Progenitor cell of endocrine pancreas (in vitro differentiated cells): ENCODE results near the gene PFDN1. TPM values are rescaled to one million over a fixed set of nuclear protein-coding genes. Genes with fewer than 3 reads are reported as not detected.

ENCODE experiments used
- DNase-seq: peaks from one replicate; pipeline ENCODE4 v3.0.0; 2021; ENCODE audit warnings: low spot score; ENCODE audit not compliant: unreplicated experiment
- H3K27ac Mint-ChIP-seq: 2 replicates; pipeline ENCODE4 v1.8.0; 2021; ENCODE audit warnings: mild to moderate bottlenecking, moderate library complexity, mixed read lengths
- H3K27me3 Mint-ChIP-seq: 2 replicates; pipeline ENCODE4 v1.8.0; 2021; ENCODE audit warnings: mixed read lengths
- H3K36me3 Mint-ChIP-seq: 2 replicates; pipeline ENCODE4 v1.8.0; 2022; ENCODE audit warnings: mixed read lengths; ENCODE audit not compliant: insufficient read depth
- H3K4me1 Mint-ChIP-seq: 2 replicates; pipeline ENCODE4 v1.8.0; 2021; ENCODE audit warnings: low read depth, mixed read lengths
- H3K4me3 Mint-ChIP-seq: 2 replicates; pipeline ENCODE4 v1.8.0; 2021; ENCODE audit warnings: low read depth, mild to moderate bottlenecking, moderate library complexity, mixed read lengths
- H3K9me3 Mint-ChIP-seq: 2 replicates; pipeline ENCODE4 v1.8.0; 2021; ENCODE audit warnings: low read depth, mixed read lengths
- total RNA-seq: library from RNA; stranded (reverse); gene quantifications from 2 replicates; pipeline ENCODE4 v1.2.1, GENCODE V29; 2021
- TF ChIP-seq, protein P1 (sequence below): fragments of 200-600 bp; sonication (generic); IDR thresholded peaks from one replicate; pipeline ENCODE4 v1.5.0; 2021; ENCODE audit warnings: antibody characterized with exemption, mild to moderate bottlenecking; ENCODE audit not compliant: unreplicated experiment

The PFDN1 gene
- total RNA-seq, 1 donor from 2014 or later: 65.1 TPM

DNA sequence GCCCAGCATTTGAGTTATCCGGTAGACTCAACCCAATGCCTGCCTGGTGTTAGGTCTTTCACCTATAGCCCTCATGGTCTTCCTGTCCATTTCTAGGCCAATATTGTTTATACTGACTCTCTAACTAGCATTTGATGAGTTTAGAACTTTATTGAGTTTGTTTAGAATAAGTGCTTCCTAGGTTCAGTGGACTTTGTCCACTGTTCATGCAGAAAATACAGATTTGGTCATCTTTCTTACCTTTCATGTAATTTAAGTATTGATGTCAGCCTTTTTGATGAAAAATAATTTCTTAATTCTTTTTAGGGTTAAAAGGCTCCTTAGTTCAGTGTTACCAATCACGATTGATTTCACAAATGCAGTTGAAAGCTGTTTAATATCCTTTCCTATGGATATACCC is 105.9 kb downstream of the PFDN1 start:
- Mint-ChIP-seq H3K4me1 (peaks cover 9% of the 10 kb centered on the region), H3K4me3 (no peak overlapping the region), H3K27ac (no peak overlapping the region), H3K36me3 (peaks cover 5% of the 10 kb centered on the region), H3K9me3 (no peaks in the 10 kb centered on the region), H3K27me3 (no peaks in the 10 kb centered on the region)
- DNase-seq: no peak
- TF ChIP-seq, protein P1, sequence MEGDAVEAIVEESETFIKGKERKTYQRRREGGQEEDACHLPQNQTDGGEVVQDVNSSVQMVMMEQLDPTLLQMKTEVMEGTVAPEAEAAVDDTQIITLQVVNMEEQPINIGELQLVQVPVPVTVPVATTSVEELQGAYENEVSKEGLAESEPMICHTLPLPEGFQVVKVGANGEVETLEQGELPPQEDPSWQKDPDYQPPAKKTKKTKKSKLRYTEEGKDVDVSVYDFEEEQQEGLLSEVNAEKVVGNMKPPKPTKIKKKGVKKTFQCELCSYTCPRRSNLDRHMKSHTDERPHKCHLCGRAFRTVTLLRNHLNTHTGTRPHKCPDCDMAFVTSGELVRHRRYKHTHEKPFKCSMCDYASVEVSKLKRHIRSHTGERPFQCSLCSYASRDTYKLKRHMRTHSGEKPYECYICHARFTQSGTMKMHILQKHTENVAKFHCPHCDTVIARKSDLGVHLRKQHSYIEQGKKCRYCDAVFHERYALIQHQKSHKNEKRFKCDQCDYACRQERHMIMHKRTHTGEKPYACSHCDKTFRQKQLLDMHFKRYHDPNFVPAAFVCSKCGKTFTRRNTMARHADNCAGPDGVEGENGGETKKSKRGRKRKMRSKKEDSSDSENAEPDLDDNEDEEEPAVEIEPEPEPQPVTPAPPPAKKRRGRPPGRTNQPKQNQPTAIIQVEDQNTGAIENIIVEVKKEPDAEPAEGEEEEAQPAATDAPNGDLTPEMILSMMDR: no peak

DNA sequence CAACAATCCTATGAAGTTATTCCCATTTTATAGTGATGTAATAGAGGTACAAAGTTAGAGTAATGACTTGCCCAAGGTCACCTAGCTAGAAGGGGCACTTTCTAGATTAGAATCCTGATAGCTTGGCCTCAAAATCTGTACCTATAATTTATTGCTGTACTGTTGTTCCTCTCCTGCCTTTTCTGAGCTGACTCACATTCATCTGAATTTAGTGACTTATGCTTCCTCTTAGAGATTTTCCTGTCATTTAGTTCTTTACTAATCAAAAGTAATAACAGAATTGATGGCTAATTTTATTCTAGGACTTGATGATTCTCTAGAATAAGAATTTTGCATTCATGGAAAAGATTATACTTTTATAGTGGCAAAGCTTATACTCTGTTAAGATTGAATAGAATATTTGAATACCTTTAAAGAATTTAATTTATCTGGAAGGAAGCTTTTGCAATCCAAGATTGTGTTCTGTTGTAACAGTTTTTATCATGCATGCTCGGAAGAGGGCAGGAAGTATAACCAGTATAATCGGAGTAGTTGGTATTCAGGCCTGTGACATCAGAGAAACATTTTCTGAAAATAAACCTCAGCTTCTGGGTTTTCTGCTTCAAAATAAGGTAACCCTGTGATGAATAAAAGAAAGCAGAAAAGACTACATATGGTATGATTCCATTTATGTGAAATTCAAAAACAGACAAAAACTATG is 106.6 kb downstream of the PFDN1 start:
- Mint-ChIP-seq H3K9me3 (no peaks in the 10 kb centered on the region), H3K27me3 (no peaks in the 10 kb centered on the region), H3K4me1 (peaks cover 17% of the 10 kb centered on the region), H3K4me3 (no peak overlapping the region), H3K27ac (no peak overlapping the region), H3K36me3 (peaks cover 5% of the 10 kb centered on the region)
- TF ChIP-seq, protein P1: no peak
- DNase-seq: no peak

Other genes with a start within 250 kb of the PFDN1 start
- gene PURA, start 189.0 kb downstream of the PFDN1 start, total RNA-seq: 7.0 and 7.7 TPM in 2 replicates
- 2.0 and 2.1 TPM in 2 replicates for gene IGIP, start 177.2 kb downstream of the PFDN1 start, total RNA-seq
- 28.1 and 30.9 TPM in 2 replicates for gene CYSTM1, start 127.9 kb downstream of the PFDN1 start, total RNA-seq
- 0.84 and 1.3 TPM in 2 replicates for gene HBEGF, start 43.5 kb upstream of the PFDN1 start, total RNA-seq
- gene SLC4A9, start 57.1 kb upstream of the PFDN1 start, total RNA-seq: 0.31 and 0.58 TPM in 2 replicates
- gene ANKHD1, start 98.7 kb upstream of the PFDN1 start, total RNA-seq: 115 and 117 TPM in 2 replicates
- gene EIF4EBP3, start 244.6 kb upstream of the PFDN1 start, total RNA-seq: 6.1 and 6.7 TPM in 2 replicates